Esophagus muscularis mucosa (tissue), 3 donors: Measurements from ENCODE around the gene MAVS.
"Not testable (repeated sequence)": the region's sequence is repeated elsewhere in the genome, so short reads cannot be mapped to it uniquely, and the experiment has no call there.

Experiments
- CTCF ChIP-seq, 3 experiments: fragments of 200-600 bp in 2 of 3; fragments of 450-650 bp in 1 of 3; sonication (generic) in 2 of 3; IDR thresholded peaks; one replicate each; pipeline ENCODE4 v1.5.1; 2017 to 2019; ENCODE audit warnings: antibody characterized with exemption in 3 of 3, mild to moderate bottlenecking in 2 of 3, moderate library complexity in 1 of 3
- POLR2A ChIP-seq: fragments of 450-650 bp; IDR thresholded peaks from one replicate; pipeline ENCODE4 v1.6.1; 2017; ENCODE audit warnings: antibody characterized with exemption, moderate library complexity, mild to moderate bottlenecking, low read depth
- POLR2AphosphoS5 ChIP-seq, 2 donors: sonication (generic); formaldehyde crosslinking; IDR thresholded peaks; one replicate each; pipeline ENCODE4 v1.6.1; 2017; ENCODE audit warnings: antibody characterized with exemption in 2 of 2

GRCh38 chr20:3878921-3879274 is 32.3 kb downstream of the MAVS start:
- TF ChIP-seq CTCF (IDR thresholded peaks at IDR 0.05); POLR2A; POLR2AphosphoS5 (IDR thresholded peaks at IDR 0.05): not testable (repeated sequence)
